ENCODE measurements around the gene SH2D6.
"Not testable (repeated sequence)": the region's sequence is repeated elsewhere in the genome, so short reads cannot be mapped to it uniquely, and the experiment has no call there.

- not testable (repeated sequence) for TF ChIP-seq EZH2 (IDR thresholded peaks at IDR 0.05; ENCODE audit: insufficient read depth, poor library complexity, severe bottlenecking); EZH2phosphoT487 (IDR thresholded peaks at IDR 0.05; ENCODE audit: insufficient read depth, low read depth)
Measured at GRCh38 chr2:85414421-85414759, 4.1 kb upstream of the SH2D6 start.

All from GM23248 (cell line).